Stimulated activated CD8-positive, alpha-beta memory T cell treated with anti-CD3 and anti-CD28 coated beads, Interleukin-4, amount 100 ng/mL, for 1 hour (primary cell): ENCODE results near the gene ENTPD5.
"Not testable (repeated sequence)": the region's sequence is repeated elsewhere in the genome, so short reads cannot be mapped to it uniquely, and the experiment has no call there.

Experiments used
- DNase-seq, 2 donors: peaks; one replicate each; pipeline ENCODE4 v3.0.0-alpha.2; 2020; ENCODE audit warnings: low read depth in 2 of 2, low spot score in 1 of 2

ENTPD5 gene

DNA sequence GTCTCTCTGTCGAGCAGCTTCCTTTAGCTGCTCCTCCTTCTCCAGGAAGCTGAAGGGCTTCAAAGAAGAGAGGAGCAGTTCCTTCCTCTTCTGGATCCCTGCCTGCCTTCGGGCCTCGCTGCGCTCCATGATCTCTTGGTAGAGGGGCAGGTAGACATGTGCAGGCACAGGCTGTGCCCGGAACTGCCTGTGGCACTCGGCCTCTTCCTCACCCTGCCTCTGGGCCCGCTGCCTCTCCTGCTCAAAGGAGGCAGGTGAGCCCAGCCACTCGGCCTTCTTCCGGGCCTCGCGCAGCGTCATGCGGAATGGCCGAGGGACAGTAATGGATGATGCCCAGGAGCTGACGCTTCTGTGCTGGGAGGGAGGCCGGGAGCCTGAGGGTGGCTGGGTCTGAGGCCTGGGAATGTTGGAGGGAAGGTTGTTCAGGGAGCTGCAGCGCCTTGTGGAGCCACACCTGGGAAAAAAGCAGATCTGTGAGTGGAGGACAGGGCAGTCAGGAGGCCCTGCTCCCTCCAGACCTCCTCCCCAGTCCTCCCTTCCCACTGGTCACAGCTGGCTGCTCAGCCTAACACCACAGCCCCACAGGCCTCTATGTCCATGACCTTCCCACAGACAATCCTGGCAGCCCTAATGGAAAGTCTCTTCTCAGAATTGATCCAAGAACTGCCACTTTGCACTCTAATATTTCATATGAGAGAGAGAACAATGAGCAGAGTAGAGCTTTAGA is 74.5 kb downstream of the ENTPD5 start:
- no peak for DNase-seq

DNA sequence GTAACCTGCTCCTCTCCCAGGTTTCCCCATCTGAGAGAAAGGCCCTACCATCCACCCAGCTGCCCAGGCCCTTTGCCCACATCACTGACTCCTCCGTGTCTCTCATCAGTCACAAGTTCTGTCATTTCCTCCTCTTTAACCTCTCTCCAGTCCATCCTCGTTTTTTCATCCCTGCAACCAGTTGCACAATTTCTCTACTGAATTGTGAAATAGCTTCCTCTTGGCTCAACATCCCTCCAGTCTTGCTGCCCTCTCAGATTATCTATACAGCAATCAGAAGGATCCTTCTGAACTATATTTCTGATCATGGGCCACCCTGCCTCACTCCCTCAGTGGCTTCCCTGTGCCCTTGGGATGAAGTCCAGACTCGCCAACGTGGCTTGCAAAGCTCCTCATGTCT is 76.0 kb downstream of the ENTPD5 start:
- no peak for DNase-seq

DNA sequence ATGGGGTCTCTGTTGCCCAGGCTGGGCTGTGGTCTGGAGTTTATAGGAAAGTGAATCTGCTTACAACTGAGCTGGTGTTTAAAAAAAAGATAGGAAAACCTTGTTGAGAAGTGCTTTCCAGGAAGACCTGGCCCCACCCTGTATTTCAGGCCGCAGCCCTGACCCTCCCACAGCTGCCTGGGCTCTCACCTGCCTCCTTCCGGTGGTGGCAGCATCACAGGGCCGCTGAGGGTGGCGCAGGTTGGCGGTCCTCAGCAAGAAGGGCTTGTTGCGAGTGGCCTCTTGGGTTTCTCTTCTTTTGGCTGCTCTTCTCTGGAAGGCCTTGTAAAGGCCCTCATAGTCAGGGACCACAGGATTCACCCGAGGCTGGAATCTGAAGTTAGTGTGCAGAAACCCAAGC is 76.9 kb downstream of the ENTPD5 start:
- no peak for DNase-seq

- DNase-seq = no peak
These were observed 82.1 kb downstream of the ENTPD5 start for GRCh38 chr14:73937012-73937411.

GRCh38 chr14:73936548-73936947 is 82.5 kb downstream of the ENTPD5 start:
- no peak for DNase-seq

DNA sequence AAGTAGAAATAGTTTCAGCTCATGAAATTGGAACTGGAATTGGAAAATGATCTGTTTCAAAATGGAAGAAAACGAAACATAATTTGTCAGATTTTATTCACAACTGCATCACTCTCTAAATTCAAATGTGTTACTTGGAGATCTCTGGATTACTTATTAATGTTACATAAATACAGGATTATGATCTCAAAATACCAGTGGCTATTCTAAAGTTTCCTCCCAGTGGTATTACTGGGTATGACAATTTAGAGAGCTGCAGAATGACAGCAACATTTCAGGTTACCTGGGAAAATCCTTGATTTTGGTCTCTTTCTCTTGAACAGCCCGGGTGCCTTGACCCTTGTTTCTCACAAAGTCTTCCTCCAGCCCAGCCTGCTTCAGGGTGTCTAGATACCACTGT is 83.4 kb downstream of the ENTPD5 start:
- DNase-seq = no peak

DNA sequence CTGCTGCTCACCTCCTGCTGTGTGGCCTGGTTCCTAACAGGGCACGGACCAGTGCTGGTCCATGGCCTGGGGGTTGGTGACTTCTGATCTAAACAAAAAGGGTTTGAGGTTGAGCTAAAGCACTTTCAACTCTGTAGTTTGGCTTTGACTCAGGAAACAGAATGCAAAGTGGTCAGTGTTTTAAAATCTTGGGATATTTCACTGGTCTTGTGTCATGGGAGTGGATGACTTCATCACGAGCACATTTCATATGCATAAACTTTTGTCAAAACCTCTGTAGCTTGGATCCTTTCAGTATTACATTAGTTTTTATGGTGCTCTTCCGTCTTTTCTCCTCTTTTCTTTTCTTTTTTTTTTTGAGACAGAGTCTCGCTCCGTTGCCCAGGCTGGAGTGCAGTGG is 94.8 kb downstream of the ENTPD5 start:
- DNase-seq = no peak

DNA sequence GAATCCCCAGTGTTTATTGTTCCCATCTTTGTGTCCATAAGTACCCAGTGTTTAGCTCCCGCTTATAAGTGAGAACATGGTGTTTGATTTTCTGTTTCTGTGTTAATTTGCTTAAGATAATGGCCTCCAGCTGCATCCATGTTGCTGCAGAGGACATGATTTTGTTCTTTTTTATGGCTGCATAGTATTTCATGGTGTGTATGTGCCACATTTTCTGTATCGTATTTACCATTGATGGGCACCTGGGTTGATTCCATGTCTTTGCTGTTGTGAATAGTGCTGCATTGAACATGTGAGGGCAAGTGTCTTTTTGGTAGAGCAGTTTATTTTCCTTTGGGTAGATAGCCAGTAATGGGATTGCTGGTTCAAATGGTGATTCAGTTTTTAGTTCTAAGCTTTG is 99.6 kb downstream of the ENTPD5 start:
- not testable (repeated sequence) for DNase-seq

DNA sequence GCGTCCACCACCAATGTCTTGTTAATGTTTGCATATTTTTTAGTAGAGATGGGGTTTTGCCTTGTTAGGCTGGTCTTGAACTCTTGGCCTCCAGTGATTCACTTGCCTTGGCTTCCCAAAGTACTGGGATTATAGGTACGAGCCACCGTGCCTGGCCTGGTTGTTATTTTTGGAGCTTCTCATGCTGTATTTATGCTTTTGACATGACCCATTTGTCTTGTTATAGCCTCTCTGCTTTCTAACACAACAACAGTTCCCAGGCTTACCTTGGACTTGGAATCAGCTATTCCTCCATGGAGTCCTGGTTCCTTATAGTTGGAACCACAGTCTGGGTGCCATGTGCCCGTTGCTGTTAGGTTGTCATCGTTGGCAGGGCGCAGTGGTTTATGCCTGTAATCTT is 102.8 kb downstream of the ENTPD5 start:
- DNase-seq = no peak

DNA sequence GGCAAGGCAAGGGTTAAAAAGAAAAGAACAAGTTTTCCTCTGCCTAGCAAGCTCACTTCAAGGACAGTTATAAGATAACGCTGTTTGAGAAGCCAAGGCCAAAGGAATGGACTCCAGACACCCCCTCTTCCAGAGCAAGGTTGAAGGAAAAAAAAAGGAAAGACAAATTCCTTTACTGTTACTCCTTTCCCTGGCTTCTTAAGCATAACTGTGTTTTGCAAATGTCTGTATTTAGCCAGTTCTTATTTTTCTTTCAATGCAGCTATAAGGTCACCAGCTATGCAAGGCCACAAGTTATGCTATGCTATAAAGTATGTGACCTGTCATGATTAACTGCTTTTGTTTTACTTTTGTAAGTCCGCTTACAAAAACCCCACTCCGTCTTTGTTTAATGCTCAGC is 105.8 kb downstream of the ENTPD5 start:
- DNase-seq = no peak

DNA sequence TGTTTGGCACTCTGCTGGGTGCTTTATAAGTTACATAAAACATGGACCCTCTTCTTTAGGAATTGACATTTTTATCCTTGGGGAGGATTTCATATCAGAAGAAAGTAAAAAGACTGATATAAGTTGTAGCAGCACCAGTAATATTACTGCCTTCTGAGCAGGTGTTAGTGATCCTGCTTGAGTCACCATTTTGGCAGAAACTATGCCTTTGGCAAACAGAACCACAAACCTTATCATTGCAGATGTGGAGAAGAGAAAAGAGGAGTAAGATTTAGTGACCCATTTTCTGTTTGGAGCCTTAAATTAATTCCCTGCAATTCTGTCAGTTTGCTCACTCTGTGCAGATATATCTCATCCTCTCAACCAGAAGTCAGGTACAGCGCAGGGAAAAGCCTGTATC is 109.4 kb downstream of the ENTPD5 start:
- DNase-seq = no peak
